ENCODE measurements around the gene IREB2.

DNA sequence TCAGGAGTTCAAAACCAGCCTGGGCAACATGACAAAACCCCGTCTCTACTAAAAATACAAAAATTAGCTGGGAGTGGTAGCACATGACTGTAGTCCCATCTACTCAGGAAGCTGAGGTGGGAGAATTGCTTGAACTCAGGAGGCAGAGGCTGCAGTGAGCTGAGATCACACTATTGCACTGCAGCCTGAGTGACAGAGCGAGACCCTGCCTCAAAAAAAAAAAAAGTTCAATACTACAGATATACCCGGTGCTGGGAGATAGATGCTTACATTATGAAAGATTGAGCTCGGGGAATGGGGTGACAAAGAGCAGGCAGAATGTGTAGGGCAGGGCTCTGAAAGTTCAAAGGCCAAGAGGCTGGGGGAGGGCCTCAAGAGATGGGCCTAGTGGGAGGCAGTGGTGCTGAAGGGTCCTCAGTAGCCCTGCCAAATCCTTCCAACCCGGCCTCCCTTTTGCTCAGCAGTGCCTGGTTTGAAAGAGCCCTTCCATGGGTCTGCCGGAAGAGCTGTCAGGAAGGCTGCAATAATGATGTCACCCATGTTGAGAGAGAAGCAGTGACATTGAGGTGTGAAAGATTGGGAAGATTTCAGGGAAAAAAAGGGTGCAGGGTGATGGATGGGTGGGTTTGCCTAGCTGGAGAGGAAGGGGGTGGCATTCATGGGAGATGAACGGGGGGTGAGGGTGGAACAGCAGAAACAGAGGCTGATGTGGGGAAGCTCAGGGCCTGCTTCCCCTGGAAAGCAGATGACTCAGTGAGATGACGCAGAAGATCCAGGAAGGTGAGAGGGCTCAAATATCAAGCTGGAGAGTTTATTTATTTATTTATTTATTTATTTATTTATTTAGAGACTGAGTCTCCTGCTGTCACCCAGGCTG is 20.0 kb upstream of the IREB2 start:
- TF ChIP-seq, protein P1, sequence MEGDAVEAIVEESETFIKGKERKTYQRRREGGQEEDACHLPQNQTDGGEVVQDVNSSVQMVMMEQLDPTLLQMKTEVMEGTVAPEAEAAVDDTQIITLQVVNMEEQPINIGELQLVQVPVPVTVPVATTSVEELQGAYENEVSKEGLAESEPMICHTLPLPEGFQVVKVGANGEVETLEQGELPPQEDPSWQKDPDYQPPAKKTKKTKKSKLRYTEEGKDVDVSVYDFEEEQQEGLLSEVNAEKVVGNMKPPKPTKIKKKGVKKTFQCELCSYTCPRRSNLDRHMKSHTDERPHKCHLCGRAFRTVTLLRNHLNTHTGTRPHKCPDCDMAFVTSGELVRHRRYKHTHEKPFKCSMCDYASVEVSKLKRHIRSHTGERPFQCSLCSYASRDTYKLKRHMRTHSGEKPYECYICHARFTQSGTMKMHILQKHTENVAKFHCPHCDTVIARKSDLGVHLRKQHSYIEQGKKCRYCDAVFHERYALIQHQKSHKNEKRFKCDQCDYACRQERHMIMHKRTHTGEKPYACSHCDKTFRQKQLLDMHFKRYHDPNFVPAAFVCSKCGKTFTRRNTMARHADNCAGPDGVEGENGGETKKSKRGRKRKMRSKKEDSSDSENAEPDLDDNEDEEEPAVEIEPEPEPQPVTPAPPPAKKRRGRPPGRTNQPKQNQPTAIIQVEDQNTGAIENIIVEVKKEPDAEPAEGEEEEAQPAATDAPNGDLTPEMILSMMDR (conservative IDR thresholded peaks at IDR 0.05; ENCODE audit: low read depth, low read length) = no peak
- no peak for TF ChIP-seq EZH2 (IDR thresholded peaks at IDR 0.05; ENCODE audit: borderline replicate concordance, low read depth, low read length, poor library complexity, severe bottlenecking)
